Measurements from ENCODE around the gene WASF3. TPM values are rescaled to one million over a fixed set of nuclear protein-coding genes. Genes with fewer than 3 reads are reported as not detected.

WASF3 gene
- total RNA-seq, 1 experiment from 2014 or later, result 3.4 TPM

- CTCF ChIA-PET, result no interaction called here
- intact Hi-C loops (cut with micrococcal nuclease), result no loop called here
- Histone ChIP-seq H3K9me2 (ENCODE audit: insufficient read depth) (no peaks in the 10 kb centered on the region), H4K20me1 (ENCODE audit: insufficient read depth) (no peaks in the 10 kb centered on the region; the same call in 1 of the 2 replicates), H3K9ac (ENCODE audit: low read length) (no peak overlapping the region), H3K79me2 (ENCODE audit: insufficient read depth, low read length) (no peaks in the 10 kb centered on the region), H3K4me3 (replicated peaks in 1 of 2; ENCODE audit: low read depth in 1 of 2, low read length in 2 of 2) (no peak overlapping the region), H2AFZ (ENCODE audit: low read depth, low read length, poor library complexity, severe bottlenecking) (no peak overlapping the region), H3K27ac (ENCODE audit: low read depth, low read length) (no peak overlapping the region), H3K27me3 (ENCODE audit: insufficient read depth, low read length) (peaks cover 36% of the 10 kb centered on the region), H3K36me3 (ENCODE audit: control insufficient read depth in 1 of 2, insufficient read depth in 2 of 2, low read length in 2 of 2) (no peaks in the 10 kb centered on the region), H3K9me3 (ENCODE audit: control insufficient read depth in 1 of 2, insufficient read depth in 1 of 2, low read depth in 1 of 2, low read length in 2 of 2) (no peaks in the 10 kb centered on the region), H3K4me1 (ENCODE audit: control insufficient read depth in 1 of 2, insufficient read depth in 2 of 2, low read length in 2 of 2) (peaks cover 0 to 4% of the 10 kb centered on the region in 2 experiments; a peak in 2 of 4 replicates), H3K4me2 (ENCODE audit: low read length) (no peak overlapping the region)
- POLR2A ChIA-PET, result no interaction called here
- TF ChIP-seq SIN3A (IDR thresholded peaks at IDR 0.05; ENCODE audit: low read depth) (no peak), CBX3 (IDR thresholded peaks at IDR 0.05; ENCODE audit: low read depth) (no peak), EZH2phosphoT487 (IDR thresholded peaks at IDR 0.05; ENCODE audit: borderline replicate concordance) (no peak), CEBPB (IDR thresholded peaks at IDR 0.05; ENCODE audit: low read depth) (no peak), ATF3 (IDR thresholded peaks at IDR 0.05) (no peak), FOSL1 (IDR thresholded peaks at IDR 0.05; ENCODE audit: low read depth) (no peak), TCF7L2 (IDR thresholded peaks at IDR 0.05; ENCODE audit: borderline replicate concordance, extremely low read depth, insufficient read depth, insufficient read length) (no peak), ZBTB33 (IDR thresholded peaks at IDR 0.05; ENCODE audit: extremely low read depth, insufficient replicate concordance, low read length) (no peak)
- BruUV-seq (replicated peaks), result no TSS peak
- ATAC-seq (no peak), DNase-seq (ENCODE audit: low read depth, low spot score) (no peak)
- RAD21 ChIA-PET (ENCODE audit: low non-redundant PET in 1 of 2, low total read pairs in 2 of 2, uncharacterized antibody in 2 of 2, unreplicated experiment in 2 of 2), result no interaction called here
Observed at GRCh38 chr13:26660766-26661165, 103.3 kb downstream of the WASF3 start.
